ENCODE data around the gene CLDN6.
"Not testable (repeated sequence)": the region's sequence is repeated elsewhere in the genome, so short reads cannot be mapped to it uniquely, and the experiment has no call there.

Gene CLDN6

GRCh38 chr16:3059041-3059722 is 41.2 kb upstream of the CLDN6 start:
- peak; percentile 95 for DNase-seq (ENCODE audit: insufficient read length, low spot score)
- peak; percentile 96 for FAIRE-seq
- TF ChIP-seq TAF1 (IDR thresholded peaks at IDR 0.05; ENCODE audit: low read depth, low read length) (no peak), PAX5 (IDR thresholded peaks at IDR 0.05; ENCODE audit: insufficient read depth, low read length, severe bottlenecking) (peak; percentile 74)

GRCh38 chr16:3058139-3059030 is 40.4 kb upstream of the CLDN6 start:
- FAIRE-seq (peak; percentile 74), DNase-seq (ENCODE audit: insufficient read length, low spot score) (no peak)

GRCh38 chr16:3057181-3058138 is 39.5 kb upstream of the CLDN6 start:
- TF ChIP-seq POLR2A (IDR thresholded peaks at IDR 0.05; ENCODE audit: low read depth, low read length) = no peak
- no peak for TF ChIP-seq POLR2AphosphoS5 (IDR thresholded peaks at IDR 0.05; ENCODE audit: low read depth, low read length)
- no peak for TF ChIP-seq POU2F2 (IDR thresholded peaks at IDR 0.05; ENCODE audit: low read depth, low read length)
- TF ChIP-seq TAF1 (IDR thresholded peaks at IDR 0.05; ENCODE audit: low read depth, low read length) = no peak
- DNase-seq (ENCODE audit: insufficient read length, low spot score) = no peak
- no peak for FAIRE-seq

More at GRCh38 chr16:3058139-3059030, 40.4 kb upstream of the CLDN6 start:
- TF ChIP-seq POLR2A (IDR thresholded peaks at IDR 0.05; ENCODE audit: low read depth, low read length) = no peak
- TF ChIP-seq POU2F2 (IDR thresholded peaks at IDR 0.05; ENCODE audit: low read depth, low read length) = no peak
- TF ChIP-seq SPI1 (IDR thresholded peaks at IDR 0.05; ENCODE audit: low read depth, low read length) = no peak
- no peak for TF ChIP-seq POLR2AphosphoS5 (IDR thresholded peaks at IDR 0.05; ENCODE audit: low read depth, low read length)
- no peak for TF ChIP-seq TAF1 (IDR thresholded peaks at IDR 0.05; ENCODE audit: low read depth, low read length)
- no peak for TF ChIP-seq PAX5 (IDR thresholded peaks at IDR 0.05; ENCODE audit: insufficient read depth, low read length, severe bottlenecking)

- TF ChIP-seq SPI1 (IDR thresholded peaks at IDR 0.05; ENCODE audit: low read depth, low read length) = no peak
- no peak for TF ChIP-seq PAX5 (IDR thresholded peaks at IDR 0.05; ENCODE audit: insufficient read depth, low read length, severe bottlenecking)
- TF ChIP-seq POU2F2 (IDR thresholded peaks at IDR 0.05; ENCODE audit: low read depth, low read length) = no peak
- TF ChIP-seq TAF1 (IDR thresholded peaks at IDR 0.05; ENCODE audit: low read depth, low read length) = no peak
- TF ChIP-seq POLR2A (IDR thresholded peaks at IDR 0.05; ENCODE audit: low read depth, low read length) = no peak
- no peak for TF ChIP-seq POLR2AphosphoS5 (IDR thresholded peaks at IDR 0.05; ENCODE audit: low read depth, low read length)
- DNase-seq (ENCODE audit: insufficient read length, low spot score) (no peak), FAIRE-seq (no peak)
These were observed 38.6 kb upstream of the CLDN6 start for GRCh38 chr16:3056336-3057180.

GRCh38 chr16:3055734-3056115 is 37.7 kb upstream of the CLDN6 start:
- DNase-seq (ENCODE audit: insufficient read length, low spot score) = not testable (repeated sequence)

GRCh38 chr16:3054965-3055733 is 37.2 kb upstream of the CLDN6 start:
- FAIRE-seq = peak; percentile 52
- DNase-seq (ENCODE audit: insufficient read length, low spot score) = no peak
- TF ChIP-seq POLR2A (IDR thresholded peaks at IDR 0.05; ENCODE audit: low read depth, low read length) (no peak), POLR2AphosphoS5 (IDR thresholded peaks at IDR 0.05; ENCODE audit: low read depth, low read length) (no peak), SPI1 (IDR thresholded peaks at IDR 0.05; ENCODE audit: low read depth, low read length) (no peak), POU2F2 (IDR thresholded peaks at IDR 0.05; ENCODE audit: low read depth, low read length) (no peak), TAF1 (IDR thresholded peaks at IDR 0.05; ENCODE audit: low read depth, low read length) (no peak), PAX5 (IDR thresholded peaks at IDR 0.05; ENCODE audit: insufficient read depth, low read length, severe bottlenecking) (no peak)

More at GRCh38 chr16:3055734-3056115, 37.7 kb upstream of the CLDN6 start:
- FAIRE-seq = not testable (repeated sequence)

- not testable (repeated sequence) for DNase-seq (ENCODE audit: insufficient read length, low spot score); FAIRE-seq
These were observed 35.3 kb upstream of the CLDN6 start for GRCh38 chr16:3053330-3053710.

- DNase-seq (ENCODE audit: insufficient read length, low spot score) = not testable (repeated sequence)
- FAIRE-seq = peak; percentile 38
These were observed 34.8 kb upstream of the CLDN6 start for GRCh38 chr16:3052571-3053329.
